GM12878 (cell line): ENCODE results near the gene EDC3. TPM values are rescaled to one million over a fixed set of nuclear protein-coding genes. Genes with fewer than 3 reads are reported as not detected.

Source experiments
- ATAC-seq: fragments of 200-7000 bp; cut with Tn5 transposase; 3 replicates; pipeline ENCODE4 v1.9.1; 2020; ENCODE audit warnings: mild to moderate bottlenecking, moderate library complexity
- BruUV-seq: library from RNA; stranded (reverse); fragments of 400-500 nt; replicated peaks from 2 replicates; lab custom pipeline; 2021; lab: Mats Ljungman, UMichigan
- CTCF ChIA-PET: fragments of 300-600 bp; sonication (Branson Sonifier 250); formaldehyde crosslinking; extraction: SDS; loops from one replicate; lab custom pipeline; 2021; ENCODE audit warnings: inconsistent platforms; lab: Yijun Ruan, JAX
- POLR2A ChIA-PET: fragments of 350-600 bp; formaldehyde crosslinking; extraction: SDS; loops from one replicate; lab custom pipeline; 2021; ENCODE audit warnings: inconsistent platforms; lab: Charles Lee
- RAD21 ChIA-PET: fragments of 300-600 bp; sonication (Branson Sonifier 250); formaldehyde crosslinking; loops from one replicate; lab custom pipeline; 2023; ENCODE audit warnings: antibody characterized with exemption; ENCODE audit not compliant: unreplicated experiment; lab: Charles Lee
- SMC1A ChIA-PET: fragments of 300-600 bp; sonication (Branson Sonifier 250); formaldehyde crosslinking; loops from one replicate; lab custom pipeline; 2023; ENCODE audit not compliant: unreplicated experiment, uncharacterized antibody; lab: Charles Lee
- DNase-seq: peaks from one replicate; pipeline ENCODE4 v3.0.0-alpha.2; 2011; ENCODE audit warnings: low read depth, low spot score
- FAIRE-seq: peaks from 3 replicates; lab custom pipeline; 2011; peaks lifted over from hg19 to GRCh38; lab: Jason Lieb, UNC
- H2AFZ ChIP-seq: 2 replicates; pipeline ENCODE4 v1.6.0; 2011; ENCODE audit warnings: low read depth, low read length, control low read depth; ENCODE audit not compliant: control insufficient read depth
- H3K27ac ChIP-seq: 2 replicates; pipeline ENCODE4 v1.5.1; 2011; ENCODE audit warnings: control low read depth; ENCODE audit not compliant: control insufficient read depth, insufficient read depth
- H3K27me3 ChIP-seq, 2 experiments: replicated peaks in 1 of 2; 2 replicates each; pipeline versions ENCODE4 v1.6.0 to v1.6.1; 2011; ENCODE audit warnings: low read length in 1 of 2; ENCODE audit not compliant: control insufficient read depth in 2 of 2, insufficient read depth in 2 of 2
- H3K36me3 ChIP-seq, 2 experiments: 2 replicates each; pipeline ENCODE4 v1.5.1; 2011; ENCODE audit warnings: low read length in 1 of 2; ENCODE audit not compliant: control insufficient read depth in 2 of 2, insufficient read depth in 2 of 2
- H3K4me1 ChIP-seq: 2 replicates; pipeline ENCODE4 v1.6.1; 2011; ENCODE audit warnings: mild to moderate bottlenecking, low read length, moderate library complexity, mixed read lengths; ENCODE audit not compliant: control insufficient read depth, insufficient read depth
- H3K4me2 ChIP-seq: 2 replicates; pipeline ENCODE4 v1.6.0; 2011; ENCODE audit warnings: control low read depth; ENCODE audit not compliant: control insufficient read depth, insufficient read depth
- H3K4me3 ChIP-seq: fragments of 200-600 bp; sonication (generic); 2 replicates; pipeline ENCODE4 v1.5.1; 2016
- H3K79me2 ChIP-seq: 2 replicates; pipeline ENCODE4 v1.6.0; 2011; ENCODE audit warnings: low read length; ENCODE audit not compliant: control insufficient read depth, insufficient read depth
- H3K9ac ChIP-seq: 2 replicates; pipeline ENCODE4 v1.8.0; 2011; ENCODE audit warnings: low read length, control low read depth, mixed read lengths; ENCODE audit not compliant: control insufficient read depth, insufficient read depth
- H3K9me3 ChIP-seq: replicated peaks from 3 replicates; pipeline ENCODE4 v1.5.1; 2011; ENCODE audit warnings: mild to moderate bottlenecking, low read length; ENCODE audit not compliant: control insufficient read depth, insufficient read depth
- H4K20me1 ChIP-seq: 2 replicates; pipeline ENCODE4 v1.6.0; 2011; ENCODE audit not compliant: control insufficient read depth, insufficient read depth
- BCL11A ChIP-seq: IDR thresholded peaks from 2 replicates; pipeline ENCODE4 v1.6.1; 2011; ENCODE audit warnings: low read depth, low read length
- CBX5 ChIP-seq: sonication (generic); IDR thresholded peaks from 2 replicates; pipeline ENCODE4 v1.6.1; 2016; ENCODE audit warnings: low read depth, moderate library complexity, mild to moderate bottlenecking, inconsistent platforms
- CTCF ChIP-seq, 3 experiments: IDR thresholded peaks in 2 of 3; conservative IDR thresholded peaks in 1 of 3; 2 replicates each; pipeline ENCODE4 v1.5.1; 2011; ENCODE audit warnings: low read depth in 3 of 3, low read length in 3 of 3, mild to moderate bottlenecking in 3 of 3, control low read depth in 2 of 3, moderate library complexity in 2 of 3, inconsistent platforms in 1 of 3, mixed read lengths in 1 of 3; ENCODE audit not compliant: control insufficient read depth in 2 of 3, insufficient read depth in 1 of 3; ENCODE audit errors: extremely low read depth in 1 of 3
- EED ChIP-seq: sonication (generic); IDR thresholded peaks from 2 replicates; pipeline ENCODE4 v1.6.1; 2016; ENCODE audit warnings: antibody characterized with exemption, low read depth
- HCFC1 ChIP-seq: fragments of 150-350 bp; IDR thresholded peaks from 2 replicates; pipeline ENCODE4 v1.6.1; 2014; ENCODE audit warnings: low read length
- HDAC6 ChIP-seq: fragments of 200-600 bp; sonication (generic); IDR thresholded peaks from one replicate; pipeline ENCODE4 v1.8.0; 2017; ENCODE audit warnings: antibody characterized with exemption; ENCODE audit not compliant: unreplicated experiment
- IRF5 ChIP-seq: fragments of 450-650 bp; IDR thresholded peaks from 2 replicates; pipeline ENCODE4 v1.6.1; 2017; ENCODE audit warnings: borderline replicate concordance
- MTA2 ChIP-seq: fragments of 450-650 bp; IDR thresholded peaks from 2 replicates; pipeline ENCODE4 v1.6.1; 2016; ENCODE audit warnings: low read depth, mild to moderate bottlenecking, moderate library complexity
- RB1 ChIP-seq: fragments of 450-650 bp; formaldehyde crosslinking; IDR thresholded peaks from 2 replicates; pipeline ENCODE4 v1.6.1; 2017; ENCODE audit warnings: mild to moderate bottlenecking, borderline replicate concordance
- SRF ChIP-seq, 2 experiments: IDR thresholded peaks; 2 replicates each; pipeline ENCODE4 v1.6.1; 2011; ENCODE audit warnings: low read depth in 2 of 2, low read length in 2 of 2, mild to moderate bottlenecking in 1 of 2, moderate library complexity in 1 of 2
- STAT3 ChIP-seq: IDR thresholded peaks from 2 replicates; pipeline ENCODE4 v1.6.1; 2011; ENCODE audit warnings: low read depth, low read length, improper control_type of control experiment
- SUZ12 ChIP-seq: fragments of 200-600 bp; sonication (generic); IDR thresholded peaks from one replicate; pipeline ENCODE4 v1.6.1; 2018; ENCODE audit warnings: antibody characterized with exemption, mild to moderate bottlenecking; ENCODE audit not compliant: unreplicated experiment
- USF2 ChIP-seq: IDR thresholded peaks from 2 replicates; pipeline ENCODE4 v1.6.1; 2011; ENCODE audit warnings: low read depth, low read length, improper control_type of control experiment, borderline replicate concordance
- WRNIP1 ChIP-seq: IDR thresholded peaks from 2 replicates; pipeline ENCODE4 v1.6.1; 2011; ENCODE audit warnings: low read depth, low read length, improper control_type of control experiment, borderline replicate concordance
- ZBTB4 ChIP-seq: fragments of 450-650 bp; formaldehyde crosslinking; IDR thresholded peaks from 2 replicates; pipeline ENCODE4 v1.4.0; 2022; ENCODE audit warnings: mild to moderate bottlenecking, moderate library complexity
- WGBS: methylation state at CpG from one replicate; pipeline ENCODE4 v1.1.6; 2016; ENCODE audit warnings: low lambda C conversion rate; ENCODE audit not compliant: insufficient replicate concordance, insufficient coverage; ENCODE audit errors: missing lambda C conversion rate; 5-methylcytosine and 5-hydroxymethylcytosine counted together
- in situ Hi-C: fragments of 300-500 bp; cut with MboI; formaldehyde crosslinking; loops from 9 replicates; pipeline ENCODE4 v1.14.3; 2018; ENCODE audit warnings: mixed read lengths
- intact Hi-C: fragments of 100-400 bp; cut with micrococcal nuclease; formaldehyde crosslinking; loops from one replicate; pipeline ENCODE4 v1.14.2; 2022; ENCODE audit not compliant: unreplicated experiment
- polyA plus RNA-seq, 11 experiments: library from polyadenylated mRNA; depleted of rRNA in 4 of 11; unstranded in 6 of 11; stranded (reverse) in 5 of 11; fragments of >200 nt; fragmentation: Nextera tagmentation in 4 of 11; fragmentation: Illumina TruSeq in 1 of 11; extraction: Ambion mirVana in 4 of 11; extraction: Trizol in 1 of 11; gene quantifications; 1 replicate in 1 of 11; 2 replicates in 10 of 11; pipeline versions ENCODE4 v1.2.1 to v1.2.3, GENCODE V29; 2011 to 2016; ENCODE audit warnings: inconsistent platforms in 2 of 11, missing spikeins in 2 of 11, low read depth in 1 of 11
- total RNA-seq, 4 experiments: library from RNA; depleted of rRNA in 3 of 4; stranded (reverse); fragments of >200 nt in 3 of 4; fragmentation: Illumina TruSeq in 1 of 4; extraction: Trizol in 1 of 4; gene quantifications; 2 replicates each; pipeline versions ENCODE4 v1.2.1 to v1.2.3, GENCODE V29; 2013 to 2021

The EDC3 gene
- total and polyA plus RNA-seq, 10 of the 15 experiments (the other 5 are each of a cell fraction or from before 2014, with no cell fraction given), result 11.8 to 48.4 (median 35.3) TPM

- Histone ChIP-seq H3K4me2 (no peak overlapping the region), H3K9me3 (no peaks in the 10 kb centered on the region), H4K20me1 (no peaks in the 10 kb centered on the region), H3K4me1 (no peaks in the 10 kb centered on the region), H3K27ac (no peak overlapping the region), H3K4me3 (no peak overlapping the region), H3K36me3 (no peaks in the 10 kb centered on the region), H3K9ac (no peak overlapping the region), H3K79me2 (no peaks in the 10 kb centered on the region), H3K27me3 (no peaks in the 10 kb centered on the region), H2AFZ (no peak overlapping the region)
- DNase-seq, result no peak
- SMC1A ChIA-PET, result no interaction called here
- WGBS, result 71% methylated on average over 5 of the region's 5 CpGs
- BruUV-seq, result no TSS peak
- POLR2A ChIA-PET, result no interaction called here
- in situ Hi-C loops, result no loop called here
- no peak for ATAC-seq
- RAD21 ChIA-PET, result no interaction called here
- intact Hi-C loops, result no loop called here
- FAIRE-seq, result no peak
- CTCF ChIA-PET, result no interaction called here
- TF ChIP-seq CBX5 (no peak), USF2 (no peak), IRF5 (no peak), SUZ12 (no peak), BCL11A (no peak), SRF (IDR thresholded peaks at IDR 0.05; ENCODE audit: low read depth in 2 of 2, low read length in 2 of 2) (no peak), CTCF (IDR thresholded peaks at IDR 0.05 in 2 of 3, conservative IDR thresholded peaks at IDR 0.05 in 1 of 3; ENCODE audit: control insufficient read depth in 2 of 3, extremely low read depth in 1 of 3, insufficient read depth in 1 of 3, low read depth in 3 of 3, low read length in 3 of 3) (no peak), EED (no peak), RB1 (no peak), WRNIP1 (no peak), MTA2 (no peak), HDAC6 (no peak), HCFC1 (no peak), ZBTB4 (no peak), STAT3 (no peak)
Measured at GRCh38 chr15:74716651-74717050, 20.8 kb upstream of the EDC3 start.
